Measurements from ENCODE around the gene RIC3.

RIC3 gene

GRCh38 chr11:8102296-8102915 lies 66.4 kb downstream of the RIC3 start:
- DNase-seq: no peak

GRCh38 chr11:8101421-8101820 lies 67.4 kb downstream of the RIC3 start:
- DNase-seq: no peak

- DNase-seq: no peak
These were observed 68.2 kb downstream of the RIC3 start for GRCh38 chr11:8100605-8101004.

GRCh38 chr11:8100158-8100557 lies 68.7 kb downstream of the RIC3 start:
- no peak for DNase-seq

GRCh38 chr11:8099291-8099899 lies 69.4 kb downstream of the RIC3 start:
- peak; percentile 80 for DNase-seq

- no peak for DNase-seq
These were observed 69.9 kb downstream of the RIC3 start for GRCh38 chr11:8098879-8099278.

GRCh38 chr11:8098361-8098760 lies 70.5 kb downstream of the RIC3 start:
- DNase-seq: no peak

- no peak for DNase-seq
These were observed 70.9 kb downstream of the RIC3 start for GRCh38 chr11:8097926-8098325.

GRCh38 chr11:8097468-8097867 lies 71.4 kb downstream of the RIC3 start:
- no peak for DNase-seq

- DNase-seq: no peak
These were observed 71.8 kb downstream of the RIC3 start for GRCh38 chr11:8097062-8097461.

- no peak for DNase-seq
These were observed 72.2 kb downstream of the RIC3 start for GRCh38 chr11:8096575-8096974.

- no peak for DNase-seq
These were observed 72.9 kb downstream of the RIC3 start for GRCh38 chr11:8095806-8096522.

- no peak for DNase-seq
These were observed 73.5 kb downstream of the RIC3 start for GRCh38 chr11:8095371-8095770.

- no peak for DNase-seq
These were observed 74.2 kb downstream of the RIC3 start for GRCh38 chr11:8094656-8095055.

GRCh38 chr11:8093931-8094575 lies 74.8 kb downstream of the RIC3 start:
- DNase-seq: no peak

- DNase-seq: peak; percentile 47
These were observed 76.0 kb downstream of the RIC3 start for GRCh38 chr11:8092587-8093424.

- no peak for DNase-seq
These were observed 77.1 kb downstream of the RIC3 start for GRCh38 chr11:8091721-8092120.

- peak; percentile 21 for DNase-seq
These were observed 78.1 kb downstream of the RIC3 start for GRCh38 chr11:8090756-8091155.

GRCh38 chr11:8089791-8090510 lies 78.9 kb downstream of the RIC3 start:
- no peak for DNase-seq

- no peak for DNase-seq
These were observed 81.1 kb downstream of the RIC3 start for GRCh38 chr11:8087756-8088155.

- DNase-seq: peak; percentile 3
These were observed 81.6 kb downstream of the RIC3 start for GRCh38 chr11:8087185-8087584.

GRCh38 chr11:8086571-8086970 lies 82.3 kb downstream of the RIC3 start:
- no peak for DNase-seq

All from midbrain (tissue), 1 donor.